Stomach (tissue), 9 donors: Measurements from ENCODE around the gene HNF1B. TPM values are rescaled to one million over a fixed set of nuclear protein-coding genes. Genes with fewer than 3 reads are reported as not detected.

Experiments
- DNase-seq, 2 donors: peaks; one replicate each; pipeline versions ENCODE4 v3.0.0 to v3.0.0-alpha.2; 2013 to 2019
- H3K27ac ChIP-seq, 5 donors: fragments of 200-600 bp in 4 of 5; sonication (generic) in 4 of 5; one replicate each; pipeline ENCODE4 v1.5.1; 2013 to 2019; ENCODE audit warnings: mild to moderate bottlenecking in 1 of 5, moderate library complexity in 1 of 5
- H3K27me3 ChIP-seq, 3 donors: fragments of 200-600 bp; sonication (generic); one replicate each; pipeline ENCODE4 v1.5.1; 2017 to 2019; ENCODE audit warnings: mixed run types in 1 of 3
- H3K36me3 ChIP-seq, 4 donors: fragments of 200-600 bp; sonication (generic); 1 replicate in 3 of 4; 2 replicates in 1 of 4; pipeline ENCODE4 v1.5.1; 2016 to 2019
- H3K4me1 ChIP-seq, 4 donors: fragments of 200-600 bp; sonication (generic); one replicate each; pipeline ENCODE4 v1.5.1; 2016 to 2019
- H3K4me3 ChIP-seq, 4 donors: fragments of 200-600 bp; sonication (generic) in 3 of 4; one replicate each; pipeline ENCODE4 v1.5.1; 2016 to 2019; ENCODE audit warnings: mild to moderate bottlenecking in 1 of 4
- H3K9me3 ChIP-seq, 4 donors: fragments of 200-600 bp; sonication (generic); one replicate each; pipeline ENCODE4 v1.5.1; 2016 to 2019
- EP300 ChIP-seq: sonication (generic); formaldehyde crosslinking; IDR thresholded peaks from one replicate; pipeline ENCODE4 v1.6.1; 2017; ENCODE audit warnings: antibody characterized with exemption
- POLR2A ChIP-seq, 4 donors: fragments of 450-650 bp; IDR thresholded peaks; one replicate each; pipeline ENCODE4 v1.6.1; 2016; ENCODE audit warnings: antibody characterized with exemption in 4 of 4, control low read depth in 2 of 4, mild to moderate bottlenecking in 1 of 4, moderate library complexity in 1 of 4
- POLR2AphosphoS5 ChIP-seq, 3 donors: sonication (generic); formaldehyde crosslinking; IDR thresholded peaks; one replicate each; pipeline ENCODE4 v1.6.1; 2016; ENCODE audit warnings: antibody characterized with exemption in 3 of 3
- WGBS, 5 donors: extraction: QIAGEN DNeasy Blood & Tissue Kit in 3 of 5; methylation state at CpG; one replicate each; pipeline versions ENCODE4 v1.1.5 to v1.1.7; 2013 to 2018; 5-methylcytosine and 5-hydroxymethylcytosine counted together
- intact Hi-C: fragments of 100-400 bp; cut with DNase I; formaldehyde crosslinking; loops from one replicate; pipeline ENCODE4 v1.15.1; 2023; ENCODE audit warnings: low total_unique reads
- polyA plus RNA-seq, 3 donors: library from polyadenylated mRNA; stranded (reverse); fragments of 200-250 nt; gene quantifications; one replicate each; pipeline ENCODE4 v1.2.3, GENCODE V29; 2013
- total RNA-seq, 5 donors: library from RNA; depleted of rRNA; stranded (reverse); fragments of >200 nt; gene quantifications; one replicate each; pipeline versions ENCODE4 v1.1.0 to v1.2.3, GENCODE V29; 2014 to 2016
- TF ChIP-seq, protein P1 (sequence below), 7 experiments: fragments of 450-650 bp in 4 of 7; fragments of 200-600 bp in 3 of 7; sonication (generic) in 3 of 7; IDR thresholded peaks; one replicate each; pipeline ENCODE4 v1.5.1; 2016 to 2019; ENCODE audit warnings: antibody characterized with exemption in 7 of 7, control low read depth in 2 of 7, mild to moderate bottlenecking in 1 of 7
- donor health status: healthy with polysubstance abuse.
- donor health status: Bipolar disorder and iron deficiency.
- donor health status: healthy.

HNF1B gene
- total and polyA plus RNA-seq, 8 donors, result 0.58 to 19.2 (median 7.0) TPM

DNA sequence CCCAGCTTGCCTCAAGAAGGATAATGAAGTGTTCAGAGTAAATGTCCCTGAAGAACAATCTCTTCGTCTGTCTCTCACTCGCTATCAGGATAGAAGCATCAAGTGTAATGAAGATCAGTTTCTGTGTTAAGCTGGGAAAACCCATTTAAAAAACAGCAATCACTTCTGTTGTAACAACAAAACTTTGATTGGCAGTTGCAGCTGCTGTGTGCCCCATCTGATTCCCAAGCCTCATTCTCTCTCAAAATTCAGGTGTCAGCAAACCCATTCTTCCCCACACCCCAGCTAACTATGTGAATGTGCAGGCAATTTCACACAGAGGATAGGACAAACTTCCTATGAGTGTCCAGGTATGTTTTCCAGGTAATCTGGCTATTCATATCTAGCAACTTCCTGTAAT is 2.4 kb upstream of the HNF1B start:
- intact Hi-C loops, result no loop called here
- no peak for DNase-seq

DNA sequence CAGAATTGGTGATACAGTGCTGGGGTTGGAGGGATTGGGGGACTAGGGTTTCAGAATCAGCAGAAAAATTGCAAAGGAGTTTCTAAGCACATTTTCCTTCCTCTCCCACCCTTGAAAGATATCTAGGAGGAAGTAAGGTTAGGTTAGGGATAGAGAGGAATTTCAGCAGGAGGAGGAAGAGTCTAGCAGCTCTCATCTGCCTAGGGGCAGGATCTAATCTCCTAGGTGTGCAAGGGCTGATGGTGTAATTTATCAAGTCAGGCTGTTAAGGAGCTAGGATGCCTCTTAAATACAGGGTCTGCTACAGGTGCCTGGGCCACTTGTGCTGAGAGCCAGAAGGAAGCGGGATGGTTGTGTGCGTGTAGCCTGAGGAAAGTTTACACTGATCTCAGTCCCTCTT is 1.8 kb upstream of the HNF1B start:
- TF ChIP-seq POLR2AphosphoS5 (IDR thresholded peaks at IDR 0.05), result no peak
- no peak for TF ChIP-seq EP300
- TF ChIP-seq, protein P1, sequence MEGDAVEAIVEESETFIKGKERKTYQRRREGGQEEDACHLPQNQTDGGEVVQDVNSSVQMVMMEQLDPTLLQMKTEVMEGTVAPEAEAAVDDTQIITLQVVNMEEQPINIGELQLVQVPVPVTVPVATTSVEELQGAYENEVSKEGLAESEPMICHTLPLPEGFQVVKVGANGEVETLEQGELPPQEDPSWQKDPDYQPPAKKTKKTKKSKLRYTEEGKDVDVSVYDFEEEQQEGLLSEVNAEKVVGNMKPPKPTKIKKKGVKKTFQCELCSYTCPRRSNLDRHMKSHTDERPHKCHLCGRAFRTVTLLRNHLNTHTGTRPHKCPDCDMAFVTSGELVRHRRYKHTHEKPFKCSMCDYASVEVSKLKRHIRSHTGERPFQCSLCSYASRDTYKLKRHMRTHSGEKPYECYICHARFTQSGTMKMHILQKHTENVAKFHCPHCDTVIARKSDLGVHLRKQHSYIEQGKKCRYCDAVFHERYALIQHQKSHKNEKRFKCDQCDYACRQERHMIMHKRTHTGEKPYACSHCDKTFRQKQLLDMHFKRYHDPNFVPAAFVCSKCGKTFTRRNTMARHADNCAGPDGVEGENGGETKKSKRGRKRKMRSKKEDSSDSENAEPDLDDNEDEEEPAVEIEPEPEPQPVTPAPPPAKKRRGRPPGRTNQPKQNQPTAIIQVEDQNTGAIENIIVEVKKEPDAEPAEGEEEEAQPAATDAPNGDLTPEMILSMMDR (IDR thresholded peaks at IDR 0.05), result no peak
- TF ChIP-seq POLR2A (IDR thresholded peaks at IDR 0.05), result no peak
- whole genome bisulfite sequencing, 5 donors, result 41 to 65% (median 61%) methylated on average over 2 of the region's 2 CpGs
- Histone ChIP-seq H3K27ac (peak overlapping the region in 2 of 5 donors; percentile 88 to 93), H3K36me3 (no peaks in the 10 kb centered on the region), H3K4me1 (peaks cover 27 to 47% (median 43%) of the 10 kb centered on the region in 4 donors), H3K4me3 (peak overlapping the region in 3 of 4 donors; percentile 48 to 54 (median 48)), H3K9me3 (no peaks in the 10 kb centered on the region), H3K27me3 (peaks cover 3 to 66% (median 46%) of the 10 kb centered on the region in 3 donors)
- intact Hi-C loops, result no loop called here
- DNase-seq, result no peak

More for the DNA sequence above, 2.4 kb upstream of the HNF1B start:
- no peak for TF ChIP-seq EP300
- TF ChIP-seq POLR2AphosphoS5 (IDR thresholded peaks at IDR 0.05), result no peak
- TF ChIP-seq, protein P1 (IDR thresholded peaks at IDR 0.05), result no peak
- no peak for TF ChIP-seq POLR2A (IDR thresholded peaks at IDR 0.05)
- Histone ChIP-seq H3K27ac (no peak overlapping the region), H3K27me3 (peaks cover 3 to 61% (median 40%) of the 10 kb centered on the region in 3 donors), H3K9me3 (no peaks in the 10 kb centered on the region), H3K36me3 (no peaks in the 10 kb centered on the region), H3K4me1 (peaks cover 21 to 41% (median 37%) of the 10 kb centered on the region in 4 donors), H3K4me3 (no peak overlapping the region)
- WGBS, 5 donors, result 74 to 87% (median 80%) methylated on average over 2 of the region's 2 CpGs

DNA sequence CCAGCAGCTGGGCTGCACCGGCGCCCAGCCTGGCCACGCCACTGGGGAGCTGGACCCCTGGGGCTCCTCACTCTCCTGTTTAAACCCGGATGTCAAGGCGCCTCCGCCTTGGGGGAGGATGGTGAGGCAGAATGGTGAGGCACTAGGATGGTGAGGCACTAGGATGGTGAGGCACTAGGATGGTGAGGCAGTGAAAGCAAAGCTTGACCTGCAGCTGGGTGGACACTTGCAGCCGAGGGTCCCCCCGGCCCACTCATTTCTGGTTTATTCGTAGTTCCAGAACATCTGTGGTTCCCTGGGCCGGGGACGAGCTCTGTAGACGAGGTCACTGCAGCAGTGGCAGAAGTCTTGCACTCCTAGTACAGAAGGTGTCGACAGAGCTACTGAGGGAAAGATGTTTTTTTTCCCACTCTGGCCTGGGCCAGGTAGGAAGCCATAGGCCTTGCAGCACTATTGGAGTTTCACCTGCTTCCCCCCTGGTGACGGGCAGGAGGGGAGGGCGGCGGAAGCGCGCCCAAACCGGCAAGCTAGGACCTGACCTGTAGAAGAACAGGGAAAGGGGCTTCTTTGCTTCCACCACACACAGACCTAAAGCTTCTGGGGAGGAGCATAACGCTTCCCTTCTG is 1.1 kb upstream of the HNF1B start:
- Histone ChIP-seq H3K27ac (peak overlapping the region; percentile 87 to 93 (median 89)), H3K4me1 (peaks cover 34 to 53% (median 44%) of the 10 kb centered on the region in 4 donors), H3K4me3 (peak overlapping the region; percentile 45 to 54 (median 48)), H3K27me3 (peaks cover 3 to 73% (median 48%) of the 10 kb centered on the region in 3 donors), H3K9me3 (no peaks in the 10 kb centered on the region), H3K36me3 (no peaks in the 10 kb centered on the region)
- intact Hi-C loops, result no loop called here
- peak in 1 of 2 donors; percentile 36 for DNase-seq
- 11 to 18% (median 13%) methylated on average over 20 of the region's 20 CpGs for WGBS, 5 donors
- TF ChIP-seq POLR2AphosphoS5 (IDR thresholded peaks at IDR 0.05) (no peak), POLR2A (IDR thresholded peaks at IDR 0.05) (no peak), EP300 (no peak)
- TF ChIP-seq, protein P1 (IDR thresholded peaks at IDR 0.05), result no peak

DNA sequence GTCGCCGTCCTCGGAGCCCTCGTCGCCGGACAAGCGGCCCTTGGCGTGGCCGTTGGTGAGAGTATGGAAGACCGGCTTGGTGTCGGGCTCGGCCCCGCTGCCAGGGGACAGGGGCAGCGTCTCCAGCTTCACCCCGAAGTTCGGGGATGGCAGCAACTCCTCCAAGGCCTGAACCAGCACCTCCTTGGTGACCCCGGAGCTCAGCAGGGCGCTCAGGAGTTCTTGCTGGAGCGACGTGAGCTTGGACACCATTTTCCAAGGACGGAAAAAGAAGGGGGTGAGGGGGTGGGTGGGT is 279 bp downstream of the HNF1B start:
- peak overlapping the region; percentile 87 to 93 (median 89) for H3K27ac ChIP-seq
- no peaks in the 10 kb centered on the region for H3K36me3 ChIP-seq
- WGBS, 5 donors, result 1 to 5% (median 3%) methylated on average over 8 to 21 of the region's 21 CpGs
- no peaks in the 10 kb centered on the region for H3K9me3 ChIP-seq
- peaks cover 34 to 57% (median 44%) of the 10 kb centered on the region in 4 donors for H3K4me1 ChIP-seq
- H3K27me3 ChIP-seq, result peaks cover 13 to 84% (median 59%) of the 10 kb centered on the region in 3 donors
- intact Hi-C loops, result no loop called here
- no peak for TF ChIP-seq POLR2A (IDR thresholded peaks at IDR 0.05)
- TF ChIP-seq, protein P1 (IDR thresholded peaks at IDR 0.05), result no peak
- no peak for TF ChIP-seq POLR2AphosphoS5 (IDR thresholded peaks at IDR 0.05)
- TF ChIP-seq EP300, result no peak
- DNase-seq, result peak in 1 of 2 donors; percentile 62
- H3K4me3 ChIP-seq, result peak overlapping the region; percentile 45 to 54 (median 48)
